Measurements from ENCODE around the gene HTR3D. TPM values are rescaled to one million over a fixed set of nuclear protein-coding genes. Genes with fewer than 3 reads are reported as not detected.
"Not testable (repeated sequence)": the region's sequence is repeated elsewhere in the genome, so short reads cannot be mapped to it uniquely, and the experiment has no call there.

Gene HTR3D
- polyA plus RNA-seq, 4 donors, result not detected

- H3K27me3 ChIP-seq (ENCODE audit: control insufficient read depth in 3 of 3, insufficient read depth in 3 of 3, low read length in 3 of 3), result no peaks in the 10 kb centered on the region
- DNase-seq (no peak), FAIRE-seq (no peak)
- no peaks in the 10 kb centered on the region for H3K9me3 ChIP-seq (ENCODE audit: control insufficient read depth in 2 of 2, insufficient read depth in 1 of 2, low read depth in 1 of 2, low read length in 1 of 2)
- H3K36me3 ChIP-seq (ENCODE audit: control insufficient read depth in 3 of 3, insufficient read depth in 2 of 3, low read depth in 1 of 3, low read length in 3 of 3), result peaks cover 0 to 14% (median 2%) of the 10 kb centered on the region in 3 donors
- H3K4me3 ChIP-seq (ENCODE audit: low read depth in 1 of 3, low read length in 3 of 3), result no peak overlapping the region
- 72 to 79% (median 78%) methylated on average over 3 of the region's 3 CpGs for WGBS, 3 donors
- no peak overlapping the region for H3K27ac ChIP-seq (ENCODE audit: low read depth in 1 of 3, low read length in 2 of 3)
- H3K4me1 ChIP-seq (ENCODE audit: control insufficient read depth in 3 of 3, insufficient read depth in 2 of 3, low read depth in 1 of 3, low read length in 2 of 3), result peaks cover 0 to 7% (median 6%) of the 10 kb centered on the region in 3 donors
These were observed 29.8 kb upstream of the HTR3D start for GRCh38 chr3:184001761-184002160.

GRCh38 chr3:184002469-184002868 is 29.1 kb upstream of the HTR3D start:
- Histone ChIP-seq H3K4me1 (ENCODE audit: control insufficient read depth in 3 of 3, insufficient read depth in 2 of 3, low read depth in 1 of 3, low read length in 2 of 3) (peaks cover 0 to 7% (median 6%) of the 10 kb centered on the region in 3 donors), H3K4me3 (ENCODE audit: low read depth in 1 of 3, low read length in 3 of 3) (no peak overlapping the region), H3K27ac (ENCODE audit: low read depth in 1 of 3, low read length in 2 of 3) (no peak overlapping the region), H3K27me3 (ENCODE audit: control insufficient read depth in 3 of 3, insufficient read depth in 3 of 3, low read length in 3 of 3) (no peaks in the 10 kb centered on the region), H3K9me3 (ENCODE audit: control insufficient read depth in 2 of 2, insufficient read depth in 1 of 2, low read depth in 1 of 2, low read length in 1 of 2) (no peaks in the 10 kb centered on the region), H3K36me3 (ENCODE audit: control insufficient read depth in 3 of 3, insufficient read depth in 2 of 3, low read depth in 1 of 3, low read length in 3 of 3) (peaks cover 0 to 14% (median 2%) of the 10 kb centered on the region in 3 donors)
- WGBS, 3 donors, result 95% methylated on average over 11 of the region's 11 CpGs
- FAIRE-seq (no peak), DNase-seq (no peak)

DNA sequence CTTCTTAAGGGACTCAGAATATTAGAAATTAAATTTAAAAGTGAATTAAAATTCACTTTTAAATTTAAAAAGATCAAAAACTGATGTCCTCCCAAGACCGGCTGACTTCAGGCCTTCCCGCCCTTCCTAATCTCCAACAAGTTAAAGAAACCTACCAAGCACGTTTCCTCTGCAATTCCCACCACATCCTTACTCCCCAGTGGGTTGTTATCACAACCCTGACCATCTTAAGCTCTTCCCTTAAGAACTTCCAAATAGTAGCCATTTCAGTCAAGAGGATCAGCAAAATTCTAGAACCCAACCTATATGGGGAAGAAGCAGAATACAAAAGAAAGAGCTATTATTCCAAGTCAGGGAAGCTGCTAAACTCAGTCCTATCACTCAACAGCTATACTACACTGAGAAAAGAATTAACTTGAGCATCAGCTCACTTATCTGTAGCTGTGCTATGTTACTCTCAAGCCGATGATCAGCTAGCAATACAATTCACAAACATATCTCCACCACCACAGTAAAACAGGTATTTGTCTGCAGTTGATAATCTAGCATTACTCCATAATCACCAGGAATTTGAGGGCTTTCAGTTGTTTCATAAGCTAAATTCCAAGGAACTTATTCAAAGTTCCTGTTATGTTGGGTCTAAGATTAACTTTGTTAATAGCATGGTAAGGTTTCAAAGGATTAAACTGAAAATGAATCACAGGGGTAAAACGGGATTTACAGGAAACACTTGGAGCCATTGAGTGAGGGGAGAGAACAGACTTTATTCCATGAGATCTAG is 28.2 kb upstream of the HTR3D start:
- whole genome bisulfite sequencing, 3 donors, result 87 to 89% (median 87%) methylated on average over 5 of the region's 5 CpGs
- H3K9me3 ChIP-seq (ENCODE audit: control insufficient read depth in 2 of 2, insufficient read depth in 1 of 2, low read depth in 1 of 2, low read length in 1 of 2), result no peaks in the 10 kb centered on the region
- H3K4me1 ChIP-seq (ENCODE audit: control insufficient read depth in 3 of 3, insufficient read depth in 2 of 3, low read depth in 1 of 3, low read length in 2 of 3), result peaks cover 0 to 7% (median 6%) of the 10 kb centered on the region in 3 donors
- DNase-seq, result no peak
- peaks cover 0 to 14% (median 2%) of the 10 kb centered on the region in 3 donors for H3K36me3 ChIP-seq (ENCODE audit: control insufficient read depth in 3 of 3, insufficient read depth in 2 of 3, low read depth in 1 of 3, low read length in 3 of 3)
- H3K27me3 ChIP-seq (ENCODE audit: control insufficient read depth in 3 of 3, insufficient read depth in 3 of 3, low read length in 3 of 3), result no peaks in the 10 kb centered on the region
- H3K4me3 ChIP-seq (ENCODE audit: low read depth in 1 of 3, low read length in 3 of 3), result no peak overlapping the region
- no peak for FAIRE-seq
- H3K27ac ChIP-seq (ENCODE audit: low read depth in 1 of 3, low read length in 2 of 3), result no peak overlapping the region

DNA sequence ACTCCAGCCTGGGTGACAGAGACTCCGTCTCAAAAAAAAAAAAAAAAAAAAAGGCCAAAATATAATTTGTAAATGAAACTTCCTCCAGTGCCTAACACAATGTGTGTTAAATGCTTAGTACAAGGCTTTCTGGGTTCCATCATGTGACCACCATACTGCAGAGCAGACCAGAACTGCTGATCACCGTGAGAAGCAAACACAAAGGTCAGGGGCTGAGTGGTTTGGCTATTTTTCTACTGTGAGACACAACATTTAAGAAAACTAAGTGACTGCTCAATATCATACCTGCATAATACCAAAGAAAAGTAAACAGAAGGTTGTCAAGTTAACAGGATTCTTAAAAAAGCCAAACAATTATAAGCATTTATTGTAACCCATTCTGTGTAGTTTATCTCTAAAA is 27.1 kb upstream of the HTR3D start:
- Histone ChIP-seq H3K27ac (ENCODE audit: low read depth in 1 of 3, low read length in 2 of 3) (peak overlapping the region in 1 of 3 donors; percentile 8), H3K4me1 (ENCODE audit: control insufficient read depth in 3 of 3, insufficient read depth in 2 of 3, low read depth in 1 of 3, low read length in 2 of 3) (peaks cover 0 to 7% (median 6%) of the 10 kb centered on the region in 3 donors), H3K9me3 (ENCODE audit: control insufficient read depth in 2 of 2, insufficient read depth in 1 of 2, low read depth in 1 of 2, low read length in 1 of 2) (no peaks in the 10 kb centered on the region), H3K4me3 (ENCODE audit: low read depth in 1 of 3, low read length in 3 of 3) (no peak overlapping the region), H3K27me3 (ENCODE audit: control insufficient read depth in 3 of 3, insufficient read depth in 3 of 3, low read length in 3 of 3) (no peaks in the 10 kb centered on the region), H3K36me3 (ENCODE audit: control insufficient read depth in 3 of 3, insufficient read depth in 2 of 3, low read depth in 1 of 3, low read length in 3 of 3) (peaks cover 2 to 18% (median 2%) of the 10 kb centered on the region in 3 donors)
- FAIRE-seq, result no peak
- WGBS, 3 donors, result 87 to 93% (median 91%) methylated on average over 2 of the region's 2 CpGs
- DNase-seq, result peak in 1 of 2 donors; percentile 49

- peak overlapping the region; percentile 35 to 55 (median 48) for H3K27ac ChIP-seq (ENCODE audit: low read depth in 1 of 3, low read length in 2 of 3)
- FAIRE-seq (no peak), DNase-seq (peak; percentile 92 to 99)
- H3K9me3 ChIP-seq (ENCODE audit: control insufficient read depth in 2 of 2, insufficient read depth in 1 of 2, low read depth in 1 of 2, low read length in 1 of 2), result no peaks in the 10 kb centered on the region
- WGBS, 3 donors, result 5 to 29% (median 27%) methylated on average over 11 of the region's 11 CpGs
- H3K36me3 ChIP-seq (ENCODE audit: control insufficient read depth in 3 of 3, insufficient read depth in 2 of 3, low read depth in 1 of 3, low read length in 3 of 3), result peaks cover 2 to 11% (median 2%) of the 10 kb centered on the region in 3 donors
- no peaks in the 10 kb centered on the region for H3K27me3 ChIP-seq (ENCODE audit: control insufficient read depth in 3 of 3, insufficient read depth in 3 of 3, low read length in 3 of 3)
- H3K4me1 ChIP-seq (ENCODE audit: control insufficient read depth in 3 of 3, insufficient read depth in 2 of 3, low read depth in 1 of 3, low read length in 2 of 3), result peaks cover 0 to 7% (median 6%) of the 10 kb centered on the region in 3 donors
- H3K4me3 ChIP-seq (ENCODE audit: low read depth in 1 of 3, low read length in 3 of 3), result no peak overlapping the region
These were observed 25.5 kb upstream of the HTR3D start for GRCh38 chr3:184005941-184006507.

- H3K27me3 ChIP-seq (ENCODE audit: control insufficient read depth in 3 of 3, insufficient read depth in 3 of 3, low read length in 3 of 3); H3K4me1 ChIP-seq (ENCODE audit: control insufficient read depth in 3 of 3, insufficient read depth in 2 of 3, low read depth in 1 of 3, low read length in 2 of 3); H3K9me3 ChIP-seq (ENCODE audit: control insufficient read depth in 2 of 2, insufficient read depth in 1 of 2, low read depth in 1 of 2, low read length in 1 of 2); H3K4me3 ChIP-seq (ENCODE audit: low read depth in 1 of 3, low read length in 3 of 3); H3K27ac ChIP-seq (ENCODE audit: low read depth in 1 of 3, low read length in 2 of 3); FAIRE-seq: not testable (repeated sequence)
- DNase-seq, result peak in 1 of 2 donors; percentile 48
- WGBS, 3 donors, result 52 to 72% (median 65%) methylated on average over 11 of the region's 11 CpGs
- peaks cover 2 to 11% (median 2%) of the 10 kb centered on the region in 3 donors for H3K36me3 ChIP-seq (ENCODE audit: control insufficient read depth in 3 of 3, insufficient read depth in 2 of 3, low read depth in 1 of 3, low read length in 3 of 3)
These were observed 24.3 kb upstream of the HTR3D start for GRCh38 chr3:184007143-184007813.

DNA sequence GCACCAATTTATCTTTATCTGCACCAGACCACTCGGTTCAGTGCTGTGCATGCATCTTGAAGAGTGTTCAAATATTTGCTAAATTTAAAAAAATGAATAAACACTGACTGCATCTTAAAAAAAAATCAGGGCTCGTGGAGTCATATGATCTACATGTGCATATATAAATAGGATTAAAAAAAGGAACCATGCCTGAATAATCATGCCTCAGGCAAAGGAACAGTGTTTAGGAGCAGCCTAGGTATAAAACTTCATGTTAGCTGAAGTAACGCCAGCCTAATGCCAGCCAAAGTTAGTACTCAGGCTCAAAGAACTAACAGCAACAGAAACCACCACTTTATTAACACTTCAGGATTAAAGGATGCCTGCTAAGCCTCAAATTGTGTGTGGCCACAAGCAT is 23.4 kb upstream of the HTR3D start:
- DNase-seq (no peak), FAIRE-seq (no peak)
- peaks cover 0 to 7% (median 2%) of the 10 kb centered on the region in 3 donors for H3K36me3 ChIP-seq (ENCODE audit: control insufficient read depth in 3 of 3, insufficient read depth in 2 of 3, low read depth in 1 of 3, low read length in 3 of 3)
- H3K27me3 ChIP-seq (ENCODE audit: control insufficient read depth in 3 of 3, insufficient read depth in 3 of 3, low read length in 3 of 3), result no peaks in the 10 kb centered on the region
- H3K4me1 ChIP-seq (ENCODE audit: control insufficient read depth in 3 of 3, insufficient read depth in 2 of 3, low read depth in 1 of 3, low read length in 2 of 3), result peaks cover 0 to 7% (median 6%) of the 10 kb centered on the region in 3 donors
- H3K4me3 ChIP-seq (ENCODE audit: low read depth in 1 of 3, low read length in 3 of 3), result no peak overlapping the region
- no peaks in the 10 kb centered on the region for H3K9me3 ChIP-seq (ENCODE audit: control insufficient read depth in 2 of 2, insufficient read depth in 1 of 2, low read depth in 1 of 2, low read length in 1 of 2)
- no peak overlapping the region for H3K27ac ChIP-seq (ENCODE audit: low read depth in 1 of 3, low read length in 2 of 3)
- WGBS, 3 donors, result 55 to 75% (median 70%) methylated on average over 3 of the region's 3 CpGs

GRCh38 chr3:184011230-184011876 is 20.2 kb upstream of the HTR3D start:
- Histone ChIP-seq H3K4me1 (ENCODE audit: control insufficient read depth in 3 of 3, insufficient read depth in 2 of 3, low read depth in 1 of 3, low read length in 2 of 3) (no peaks in the 10 kb centered on the region), H3K27me3 (ENCODE audit: control insufficient read depth in 3 of 3, insufficient read depth in 3 of 3, low read length in 3 of 3) (no peaks in the 10 kb centered on the region), H3K4me3 (ENCODE audit: low read depth in 1 of 3, low read length in 3 of 3) (no peak overlapping the region), H3K36me3 (ENCODE audit: control insufficient read depth in 3 of 3, insufficient read depth in 2 of 3, low read depth in 1 of 3, low read length in 3 of 3) (peaks cover 0 to 6% (median 2%) of the 10 kb centered on the region in 3 donors), H3K27ac (ENCODE audit: low read depth in 1 of 3, low read length in 2 of 3) (no peak overlapping the region), H3K9me3 (ENCODE audit: control insufficient read depth in 2 of 2, insufficient read depth in 1 of 2, low read depth in 1 of 2, low read length in 1 of 2) (no peaks in the 10 kb centered on the region)
- DNase-seq, result no peak
- no peak for FAIRE-seq
- WGBS, 3 donors, result 64 to 94% (median 86%) methylated on average over 4 of the region's 4 CpGs
